Embryonic facial prominence (tissue), 1 donor: ENCODE results near the gene NTM.
"Not testable (repeated sequence)": the region's sequence is repeated elsewhere in the genome, so short reads cannot be mapped to it uniquely, and the experiment has no call there.

Experiments
- DNase-seq: peaks from one replicate; pipeline ENCODE4 v3.0.0-alpha.2; 2016; ENCODE audit errors: extremely low spot score

The NTM gene

DNA sequence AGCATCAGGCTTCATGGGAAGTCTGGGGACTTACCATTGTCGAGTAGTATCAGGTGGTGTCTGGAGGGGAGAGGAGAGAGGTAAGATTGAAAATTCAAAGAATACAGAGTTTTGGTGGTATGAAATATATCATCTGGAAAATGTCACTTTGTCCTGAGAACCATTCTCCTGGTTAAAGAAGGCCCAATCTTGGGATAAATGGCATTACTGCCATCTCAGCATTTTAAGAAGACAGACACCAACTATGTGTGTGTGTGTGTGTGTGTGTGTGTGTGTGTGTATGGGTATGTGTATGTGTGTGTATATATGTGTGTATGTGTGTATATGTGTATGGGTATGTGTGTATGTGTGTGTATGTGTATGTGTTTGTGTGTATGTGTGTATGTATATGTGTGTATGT is 673.3 kb downstream of the NTM start:
- DNase-seq = no peak

DNA sequence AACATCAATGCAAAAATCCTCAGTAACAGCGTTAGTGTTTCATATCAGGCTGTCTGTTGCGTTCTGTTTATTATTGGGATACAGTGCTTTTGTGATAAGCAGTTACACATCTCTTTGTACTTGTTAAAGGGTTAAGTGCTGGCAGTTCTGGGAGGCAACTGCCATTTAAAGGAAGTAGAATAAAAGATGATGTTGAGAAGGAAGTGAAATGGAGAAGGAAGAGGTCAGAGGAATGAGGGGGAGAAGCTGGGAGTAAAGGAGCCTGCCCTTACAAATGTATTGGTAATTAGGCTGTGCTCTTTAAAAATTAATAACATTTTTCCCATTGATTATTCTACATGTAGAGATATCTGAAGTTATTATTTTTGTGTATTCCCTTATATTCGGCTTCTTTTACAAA is 674.7 kb downstream of the NTM start:
- DNase-seq = no peak

DNA sequence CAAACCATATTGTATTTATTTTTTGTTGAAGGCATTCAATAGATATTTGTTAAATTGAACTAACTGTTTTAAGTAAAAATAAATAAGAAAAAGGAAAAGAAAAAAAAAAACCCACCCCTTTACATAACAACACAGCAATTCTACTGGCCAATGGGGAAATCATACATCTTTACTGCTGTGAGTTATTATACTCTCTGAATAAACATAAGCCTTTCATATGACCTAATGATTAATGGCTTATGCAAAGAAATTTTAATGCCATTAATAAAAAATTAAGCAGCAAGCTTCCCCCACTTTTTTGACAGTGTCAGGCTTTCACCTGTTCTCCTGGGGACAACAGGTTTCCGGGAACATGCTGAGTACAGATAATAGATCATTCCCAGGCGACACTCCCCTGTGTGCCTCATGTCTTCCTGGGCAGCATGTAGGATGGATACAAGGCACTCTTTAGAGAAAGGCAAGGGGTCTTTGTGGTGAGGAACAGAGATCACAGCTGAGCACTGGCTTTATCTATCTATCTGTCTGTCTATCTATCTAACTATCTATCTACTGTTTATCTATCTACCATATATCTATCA is 676.0 kb downstream of the NTM start:
- no peak for DNase-seq

DNA sequence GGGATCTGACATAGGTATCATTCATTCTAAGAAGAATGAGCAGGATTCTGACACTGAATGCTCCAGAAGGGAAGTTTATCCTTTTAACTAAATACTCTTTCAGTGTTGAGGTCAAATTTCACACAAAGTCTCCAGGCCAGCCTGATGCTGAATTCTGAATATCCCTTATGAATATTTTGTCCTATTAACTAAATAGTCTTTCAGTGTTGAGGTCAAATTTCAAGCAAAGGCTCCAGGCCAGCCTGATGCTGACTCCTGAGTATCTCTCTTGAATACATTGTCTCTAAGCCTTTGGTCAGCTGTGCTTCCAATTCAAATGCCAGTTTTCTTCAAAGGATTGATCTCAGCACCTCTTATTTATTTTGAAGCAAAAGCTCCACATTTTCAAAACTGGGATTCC is 676.8 kb downstream of the NTM start:
- DNase-seq = no peak

DNA sequence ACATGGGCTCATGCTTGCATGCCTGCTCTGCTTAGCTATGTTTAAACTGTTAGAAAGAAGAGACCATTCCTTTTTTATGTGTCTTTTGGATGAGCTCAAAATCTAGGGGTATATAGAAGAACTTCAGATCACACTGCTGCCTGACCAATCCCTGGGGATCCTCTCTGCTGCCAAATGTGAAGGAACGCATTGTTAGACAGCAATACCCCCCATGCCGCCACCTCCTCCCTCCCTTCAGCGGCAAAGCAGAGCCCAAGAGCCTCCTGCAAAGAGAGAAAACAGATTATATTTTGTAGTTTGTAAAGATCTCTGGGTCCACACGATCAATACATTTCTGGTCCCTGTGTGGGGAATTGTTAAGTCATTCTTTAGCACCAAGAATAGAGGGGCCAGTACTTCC is 677.6 kb downstream of the NTM start:
- no peak for DNase-seq

DNA sequence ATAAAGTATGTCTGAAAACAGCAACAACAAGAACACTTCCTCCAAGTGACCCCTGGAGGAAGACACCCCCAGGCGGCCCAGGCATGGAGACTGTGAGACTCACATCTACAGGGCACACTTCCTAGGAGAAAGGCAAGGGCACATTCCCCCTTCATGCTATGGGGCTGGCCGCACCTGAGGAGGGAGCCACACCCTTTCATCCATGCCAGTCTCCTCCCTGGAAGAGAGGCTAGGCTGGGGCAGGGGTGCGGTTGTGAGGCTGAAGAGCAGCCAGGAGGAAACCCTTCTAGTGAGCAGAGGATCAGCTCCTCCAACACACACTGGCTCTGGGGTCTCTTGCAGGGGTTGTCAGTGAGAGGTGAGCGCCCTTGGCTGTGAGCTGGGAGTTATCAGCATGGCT is 678.8 kb downstream of the NTM start:
- no peak for DNase-seq

DNA sequence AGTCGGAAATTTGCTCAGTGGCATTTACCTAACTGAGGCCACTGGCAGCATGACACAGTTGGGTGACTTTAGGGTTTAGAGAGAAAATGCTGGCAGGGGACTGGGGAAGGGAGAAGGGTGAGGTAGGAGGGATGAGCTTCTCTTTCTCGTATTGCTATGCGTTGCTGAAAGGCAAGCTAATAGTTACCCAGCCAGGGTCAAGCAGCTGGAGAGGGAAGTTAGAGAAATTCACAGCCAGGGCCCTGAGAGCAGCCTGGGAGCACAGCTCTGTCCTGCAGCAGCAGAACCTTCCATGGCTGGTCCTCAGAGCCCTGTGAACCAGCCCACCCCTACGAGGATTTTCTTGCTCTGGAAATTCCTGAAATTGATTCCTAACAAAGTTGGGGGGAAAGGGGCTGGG is 679.6 kb downstream of the NTM start:
- DNase-seq = no peak

DNA sequence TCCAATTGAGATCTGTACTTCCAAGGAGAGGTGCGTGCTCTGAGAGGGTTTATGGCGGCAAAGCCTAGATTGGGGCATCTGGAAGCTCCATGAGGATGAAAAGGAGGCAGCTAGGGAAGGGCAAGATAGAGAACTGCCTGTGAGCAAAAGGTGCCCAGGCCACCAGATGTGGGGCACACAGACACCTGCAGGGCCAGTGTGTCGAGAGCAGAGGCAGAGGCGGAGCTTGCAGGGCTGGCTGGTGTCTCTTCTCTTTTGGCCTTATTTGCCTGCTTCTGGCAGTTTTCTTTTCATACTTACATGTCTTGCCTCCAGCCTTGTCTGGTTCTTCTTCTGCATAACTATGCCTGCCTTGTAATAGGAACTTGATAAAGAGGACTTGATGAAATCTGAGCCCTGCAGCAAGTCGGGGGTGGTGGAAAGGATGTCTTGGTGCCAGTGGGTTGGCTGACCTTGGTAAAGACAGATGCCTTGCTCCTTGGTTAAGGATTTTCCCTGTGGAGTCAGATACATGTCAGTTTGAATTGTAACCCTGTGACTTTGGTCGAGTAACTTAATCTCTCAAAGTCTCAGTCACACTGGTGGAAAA is 680.3 kb downstream of the NTM start:
- DNase-seq = no peak

DNA sequence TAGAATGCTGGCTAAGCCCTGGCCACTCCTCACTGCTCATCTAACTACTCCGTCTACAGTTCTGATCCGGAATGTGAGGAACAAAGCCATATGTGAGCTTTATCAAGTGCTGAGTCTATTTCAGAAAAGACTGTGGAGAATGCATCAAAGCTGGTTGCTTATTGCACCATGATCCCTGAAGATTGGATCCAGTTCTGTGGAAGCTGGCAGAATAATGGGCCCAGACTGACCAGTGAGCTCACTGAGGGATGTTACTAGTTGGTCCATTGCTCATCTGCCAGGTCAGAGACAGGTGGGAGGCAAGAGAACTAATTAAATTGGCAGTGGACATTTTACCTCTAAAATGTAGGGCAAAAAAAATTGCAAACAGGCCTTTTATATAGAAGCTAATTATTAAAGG is 681.3 kb downstream of the NTM start:
- DNase-seq = no peak

DNA sequence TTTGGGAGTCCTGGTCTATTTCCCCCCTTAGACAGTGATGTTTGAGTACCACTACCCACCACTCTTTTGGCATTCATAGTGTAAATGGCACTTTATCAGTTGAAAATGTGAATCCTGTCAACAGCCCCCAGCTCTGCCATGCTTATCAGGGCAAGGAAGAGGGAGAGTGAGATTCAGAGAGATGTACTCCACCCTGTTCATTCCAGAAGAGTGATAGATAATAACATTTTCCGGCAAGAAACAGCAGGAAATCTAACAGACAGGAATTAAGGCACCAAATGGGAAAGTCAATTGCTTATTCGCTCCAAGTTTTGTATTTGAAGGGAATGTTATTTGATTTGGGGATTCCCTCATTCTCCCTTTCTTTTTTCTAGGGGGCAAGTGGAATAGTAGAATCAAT is 681.9 kb downstream of the NTM start:
- no peak for DNase-seq

DNA sequence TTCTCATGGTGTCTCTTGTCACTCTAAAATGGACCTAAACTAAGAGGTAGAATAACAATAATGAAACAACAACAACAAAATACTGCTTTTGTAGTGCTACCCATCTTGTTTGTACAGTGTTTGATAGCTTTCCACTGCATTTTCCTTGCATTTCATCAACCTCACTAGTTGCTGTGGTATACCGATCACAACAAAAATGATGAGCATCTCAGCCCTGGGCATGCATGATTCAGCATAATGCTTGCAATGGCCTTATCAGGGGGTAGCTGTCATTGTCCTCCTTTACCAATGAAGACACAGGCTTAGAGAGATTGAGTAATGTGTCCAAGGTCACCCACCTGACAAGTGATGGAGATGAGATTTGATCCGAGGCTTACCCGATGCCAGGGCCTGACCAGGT is 682.5 kb downstream of the NTM start:
- DNase-seq = no peak

DNA sequence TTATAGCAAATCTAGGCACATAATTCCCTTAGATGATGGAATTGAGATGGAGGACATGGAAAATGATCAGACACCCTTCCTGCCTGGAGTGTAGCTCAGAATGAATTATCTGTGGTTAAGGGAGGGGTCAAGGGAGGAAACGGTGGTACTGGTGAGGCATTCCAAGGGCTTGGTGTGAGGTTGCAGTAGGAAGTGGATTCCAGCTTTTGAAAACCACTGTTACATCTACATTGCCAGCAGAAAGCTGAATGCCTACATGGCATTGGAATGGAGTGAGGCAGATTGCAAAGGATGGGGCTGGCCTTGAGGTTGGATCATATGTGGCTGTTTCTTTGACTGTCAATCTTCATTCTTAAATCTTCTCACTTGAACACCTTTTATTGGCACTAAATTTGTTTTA is 684.4 kb downstream of the NTM start:
- DNase-seq = no peak

DNA sequence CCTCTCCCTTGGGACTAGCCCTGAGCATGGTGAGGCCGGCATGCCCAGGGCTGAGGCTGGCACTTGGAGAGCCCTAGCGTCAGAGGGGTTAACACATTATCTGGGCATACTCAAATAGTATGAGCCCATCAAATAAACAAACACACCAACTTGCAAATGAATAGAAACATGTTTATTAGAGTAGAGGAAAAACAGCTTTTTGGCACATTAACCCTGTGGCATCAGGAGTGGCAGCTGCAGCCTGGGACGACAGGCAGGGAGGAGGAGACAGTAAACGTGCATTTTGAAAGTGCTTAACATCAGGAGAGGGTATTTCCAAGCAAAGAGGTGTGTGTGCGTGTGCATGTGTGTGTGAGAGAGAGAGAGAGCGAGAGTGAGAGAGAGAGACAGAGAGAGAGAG is 684.9 kb downstream of the NTM start:
- no peak for DNase-seq

DNA sequence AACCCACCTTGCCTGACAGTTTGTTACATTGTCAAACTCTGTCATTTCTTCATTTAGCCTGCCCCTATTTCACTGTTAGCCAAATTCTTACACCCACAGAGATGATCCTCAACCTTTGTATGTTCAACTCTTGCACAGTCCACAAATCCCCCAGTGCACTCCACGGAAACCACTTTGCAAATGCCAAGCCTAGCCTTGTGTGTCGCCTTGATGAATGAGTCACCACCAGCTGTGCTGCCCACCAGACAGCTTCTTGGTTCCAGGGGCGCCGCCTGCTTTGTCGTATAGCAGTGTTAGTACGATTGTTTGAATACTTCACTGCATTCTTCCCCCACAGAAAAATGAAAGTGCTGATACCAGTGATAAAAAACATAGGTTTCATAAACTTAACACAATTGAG is 686.3 kb downstream of the NTM start:
- DNase-seq = no peak

DNA sequence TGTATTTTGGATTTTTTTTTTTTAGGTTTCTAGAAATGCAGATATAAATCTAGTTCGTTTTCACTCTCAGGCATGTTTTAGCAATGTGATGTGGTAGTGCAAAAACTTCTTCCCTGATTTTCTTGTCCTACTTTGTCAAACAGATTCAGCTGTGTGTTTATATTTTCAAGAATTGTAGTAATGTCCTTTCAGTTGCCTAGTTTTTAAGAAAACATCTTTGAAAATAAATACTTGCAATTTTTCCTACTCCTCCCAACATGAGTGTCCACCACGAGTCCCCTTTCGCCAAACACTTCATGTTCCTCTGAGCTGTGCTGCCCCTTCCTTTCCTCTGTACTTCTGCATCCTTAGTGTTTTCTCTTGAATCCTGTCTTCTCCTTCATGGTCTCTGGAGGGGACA is 686.9 kb downstream of the NTM start:
- DNase-seq = no peak

DNA sequence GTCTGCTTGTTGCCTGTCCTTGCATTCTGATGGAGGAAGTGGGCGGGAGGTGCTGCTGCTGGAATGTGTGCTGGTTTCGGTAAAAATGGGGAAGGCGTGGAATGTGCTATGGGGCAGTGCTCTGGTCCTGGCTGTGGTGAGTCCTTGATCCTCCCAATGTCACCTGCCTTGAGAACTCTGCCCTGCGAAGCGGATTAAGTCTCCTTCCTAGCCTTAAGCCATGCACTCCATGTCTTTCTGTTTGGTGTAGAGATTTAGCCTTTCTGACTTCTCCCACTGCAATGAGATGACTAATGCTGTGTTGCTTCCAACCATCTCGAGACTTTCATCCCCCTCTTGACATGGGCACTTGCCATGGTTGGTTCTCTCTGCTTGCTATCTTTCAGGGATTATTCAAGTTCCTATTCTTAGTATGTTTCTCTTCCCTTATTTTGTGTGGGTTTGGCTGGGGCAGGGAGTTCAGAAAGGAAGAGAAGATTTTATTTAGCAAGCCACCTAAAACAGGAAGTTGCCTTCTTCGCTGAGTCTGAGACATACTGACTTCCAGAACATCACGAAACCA is 687.9 kb downstream of the NTM start:
- no peak for DNase-seq

DNA sequence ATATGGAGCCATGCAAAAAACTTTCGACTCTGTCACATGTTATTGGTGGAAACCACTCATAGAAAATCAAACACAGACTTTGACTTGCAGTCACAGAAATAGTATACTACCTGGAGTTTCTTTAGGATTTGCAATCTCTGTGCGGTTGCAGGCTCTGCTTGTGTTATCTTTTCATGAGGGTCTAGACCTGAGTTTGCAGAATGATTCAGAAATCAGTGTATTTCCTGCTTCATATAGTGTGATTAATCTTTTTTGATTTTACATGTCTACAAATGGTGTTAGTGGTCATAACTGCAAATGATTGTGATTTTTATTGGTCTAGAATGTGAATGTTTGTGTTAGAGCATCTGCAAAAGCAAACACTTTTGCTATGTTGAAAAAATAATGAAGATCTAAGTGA is 690.2 kb downstream of the NTM start:
- DNase-seq = no peak

DNA sequence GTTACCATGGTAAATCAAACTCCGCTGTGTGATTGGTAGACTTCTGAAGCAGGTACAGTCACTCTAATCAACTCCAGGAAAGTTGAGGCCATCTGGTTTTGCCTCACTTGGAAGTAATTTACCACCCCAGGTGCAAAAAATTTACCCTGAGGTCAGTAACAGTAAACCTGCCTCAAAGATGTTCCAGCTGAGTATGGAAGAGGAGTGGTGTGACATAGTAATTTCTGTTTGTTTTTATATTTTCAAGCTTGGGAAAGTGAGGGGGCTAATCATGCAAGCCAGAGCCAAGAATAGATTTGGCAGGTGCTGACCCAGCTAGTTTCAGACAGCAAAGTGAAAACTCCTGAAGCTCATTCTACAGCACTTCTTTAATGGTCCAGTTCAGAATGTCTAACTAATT is 691.6 kb downstream of the NTM start:
- DNase-seq = no peak

DNA sequence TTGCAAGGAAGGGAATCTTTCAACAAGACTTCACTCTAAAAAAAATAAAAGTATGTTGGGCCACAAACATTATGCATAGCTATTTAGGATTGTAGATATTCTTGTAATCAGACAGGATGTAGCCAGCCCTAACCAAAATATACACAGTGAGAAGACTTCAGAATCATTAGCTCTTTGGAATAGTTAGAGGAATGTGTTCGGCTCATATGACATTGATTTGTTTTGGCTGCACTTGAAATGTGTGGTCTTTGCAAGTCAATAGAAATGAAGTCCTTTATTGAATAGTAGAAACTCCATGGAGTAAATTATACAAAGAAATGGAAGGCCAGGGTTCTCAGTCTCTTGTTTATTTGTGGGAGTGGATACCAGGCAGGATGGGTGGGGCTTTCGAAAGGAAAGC is 692.1 kb downstream of the NTM start:
- DNase-seq = no peak

DNA sequence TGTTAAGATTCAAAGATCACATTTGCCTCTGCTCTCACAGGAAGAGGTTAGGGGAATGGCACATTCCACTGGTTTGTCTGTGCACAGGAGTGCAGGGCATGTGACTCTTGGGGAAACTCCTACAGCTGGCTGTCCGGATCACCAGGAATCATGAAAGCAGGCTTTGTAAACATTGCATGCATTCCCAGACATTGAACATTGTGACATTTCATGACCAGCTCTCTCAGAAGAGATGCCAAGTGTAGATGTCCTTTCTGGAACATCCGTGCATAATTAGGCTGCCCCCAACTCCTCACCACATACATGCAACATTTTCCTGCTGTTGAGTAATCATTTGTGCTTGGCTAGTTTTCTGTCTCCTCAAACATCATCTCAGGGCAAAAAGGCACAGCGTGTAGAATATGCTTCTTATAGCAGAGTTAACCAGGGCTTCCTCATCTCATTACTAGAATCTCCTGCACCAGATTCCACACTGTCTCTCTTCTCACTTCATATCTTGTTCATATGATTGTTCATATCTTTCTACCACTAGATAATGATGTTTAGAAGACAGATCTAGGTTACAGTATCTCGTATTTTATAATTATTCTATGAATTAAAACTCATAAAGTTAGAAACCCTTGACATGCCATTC is 694.7 kb downstream of the NTM start:
- DNase-seq = no peak

DNA sequence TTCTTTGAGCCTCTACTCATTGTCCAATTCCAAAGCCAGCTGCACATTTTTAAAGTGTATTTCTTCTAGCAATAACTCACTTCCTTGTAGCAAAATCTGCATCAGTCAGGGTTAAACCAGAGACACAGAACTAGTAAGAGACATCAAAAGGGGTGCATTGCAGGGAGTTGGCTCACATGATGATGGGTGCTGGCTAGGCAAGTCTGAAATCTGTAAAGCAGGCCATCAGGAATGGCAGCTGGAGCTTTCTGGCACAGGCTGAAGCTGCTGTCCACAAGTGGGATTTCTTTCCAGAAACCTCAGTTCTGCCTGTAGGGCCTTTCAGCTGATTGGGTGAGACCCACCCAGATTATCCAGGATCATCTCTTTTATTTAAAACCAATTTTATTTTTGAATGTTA is 698.1 kb downstream of the NTM start:
- no peak for DNase-seq

DNA sequence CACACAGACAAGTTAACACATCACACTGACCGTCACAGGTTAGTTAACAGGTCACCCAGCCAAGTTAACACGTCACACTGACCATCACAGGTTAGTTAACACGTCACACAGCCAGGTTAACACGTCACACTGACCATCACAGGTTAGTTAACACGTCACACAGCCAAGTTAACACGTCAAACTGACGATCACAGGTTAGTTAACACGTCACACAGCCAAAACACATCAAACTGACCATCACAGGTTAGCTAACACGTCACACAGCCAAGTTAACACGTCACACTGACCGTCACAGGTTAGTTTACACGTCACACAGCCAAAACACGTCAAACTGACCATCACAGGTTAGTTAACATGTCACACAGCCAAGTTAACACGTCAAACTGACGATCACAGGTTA is 699.2 kb downstream of the NTM start:
- DNase-seq = not testable (repeated sequence)

DNA sequence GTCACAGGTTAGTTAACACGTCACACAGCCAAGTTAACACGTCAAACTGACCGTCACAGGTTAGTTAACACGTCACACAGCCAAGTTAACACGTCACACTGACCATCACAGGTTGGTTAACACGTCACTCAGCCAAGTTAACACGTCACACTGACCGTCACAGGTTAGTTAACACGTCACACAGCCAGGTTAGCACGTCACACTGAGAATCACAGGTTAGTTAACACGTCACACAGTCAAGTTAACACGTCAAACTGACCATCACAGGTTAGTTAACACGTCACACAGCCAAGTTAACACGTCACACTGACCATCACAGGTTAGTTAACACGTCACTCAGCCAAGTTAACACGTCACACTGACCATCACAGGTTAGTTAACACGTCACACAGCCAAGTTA is 700.5 kb downstream of the NTM start:
- not testable (repeated sequence) for DNase-seq
